GM21515 (cell line): Measurements from ENCODE around the gene AQP1.

ENCODE experiments used
- ATAC-seq: cut with Tn5 transposase; IDR thresholded peaks from one replicate; pipeline ENCODE4 v1.9.1; 2021; ENCODE audit not compliant: unreplicated experiment

AQP1 gene

DNA sequence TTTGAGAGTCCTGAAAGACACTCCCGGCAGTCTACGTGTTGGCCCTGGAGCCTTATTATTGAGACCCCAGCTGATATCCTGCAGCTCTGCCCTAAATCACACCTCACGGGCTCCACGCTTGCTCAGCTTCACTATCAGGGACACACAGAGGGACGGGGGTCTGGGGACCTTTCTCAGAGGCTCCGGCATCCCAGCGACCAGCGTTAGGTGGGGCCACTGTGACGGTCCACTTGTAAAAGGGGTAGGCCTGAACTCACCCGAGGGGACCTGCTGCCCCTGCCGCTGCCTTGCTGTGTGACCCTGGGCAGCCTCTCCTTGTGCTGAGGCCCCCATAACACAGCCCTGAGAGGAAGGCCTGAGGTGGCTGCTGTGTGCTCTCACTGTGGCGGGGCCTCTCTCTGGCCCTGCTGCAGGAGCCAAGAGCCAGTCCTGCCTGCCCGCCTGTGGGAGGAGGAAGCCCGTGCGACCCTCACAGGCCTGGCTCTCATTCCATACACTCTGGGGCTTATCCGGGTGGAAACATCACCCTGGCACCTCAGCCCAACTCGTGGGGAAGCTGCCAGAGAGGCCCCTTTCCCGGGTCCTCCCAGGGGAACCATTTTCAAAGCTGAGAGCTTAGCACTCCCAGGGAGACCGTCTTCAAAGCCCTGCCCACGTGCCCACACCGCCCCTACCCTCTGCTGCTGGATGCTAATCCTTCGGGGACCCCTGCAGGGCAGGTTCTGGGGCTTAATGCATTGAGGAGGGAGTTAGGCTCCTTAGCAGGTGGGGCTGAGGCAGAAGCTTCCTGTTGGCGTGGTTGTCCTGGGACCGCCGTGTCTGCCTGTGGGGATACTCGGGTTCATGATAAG lies 21.7 kb downstream of the AQP1 start:
- no peak for ATAC-seq

DNA sequence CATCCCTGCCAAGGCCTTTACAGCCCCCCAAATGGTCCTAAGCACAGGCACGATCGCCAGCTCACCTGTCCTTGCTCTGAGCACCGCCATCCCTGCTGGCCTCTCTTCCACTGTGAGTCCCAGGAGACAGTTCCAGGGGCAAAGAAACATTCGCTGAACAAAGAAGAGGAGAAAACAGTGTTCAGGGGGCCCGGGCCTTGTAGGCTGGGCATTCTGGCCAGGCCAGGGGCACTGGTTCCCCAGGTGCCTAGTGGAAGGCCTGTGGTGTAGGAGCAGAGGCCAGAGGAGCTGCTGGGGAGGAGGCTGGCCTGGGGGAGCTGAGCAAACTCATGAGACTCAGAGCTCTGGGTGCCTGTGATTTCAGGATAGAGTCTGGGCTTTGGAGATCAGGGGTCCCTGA lies 22.6 kb downstream of the AQP1 start:
- ATAC-seq, result no peak

DNA sequence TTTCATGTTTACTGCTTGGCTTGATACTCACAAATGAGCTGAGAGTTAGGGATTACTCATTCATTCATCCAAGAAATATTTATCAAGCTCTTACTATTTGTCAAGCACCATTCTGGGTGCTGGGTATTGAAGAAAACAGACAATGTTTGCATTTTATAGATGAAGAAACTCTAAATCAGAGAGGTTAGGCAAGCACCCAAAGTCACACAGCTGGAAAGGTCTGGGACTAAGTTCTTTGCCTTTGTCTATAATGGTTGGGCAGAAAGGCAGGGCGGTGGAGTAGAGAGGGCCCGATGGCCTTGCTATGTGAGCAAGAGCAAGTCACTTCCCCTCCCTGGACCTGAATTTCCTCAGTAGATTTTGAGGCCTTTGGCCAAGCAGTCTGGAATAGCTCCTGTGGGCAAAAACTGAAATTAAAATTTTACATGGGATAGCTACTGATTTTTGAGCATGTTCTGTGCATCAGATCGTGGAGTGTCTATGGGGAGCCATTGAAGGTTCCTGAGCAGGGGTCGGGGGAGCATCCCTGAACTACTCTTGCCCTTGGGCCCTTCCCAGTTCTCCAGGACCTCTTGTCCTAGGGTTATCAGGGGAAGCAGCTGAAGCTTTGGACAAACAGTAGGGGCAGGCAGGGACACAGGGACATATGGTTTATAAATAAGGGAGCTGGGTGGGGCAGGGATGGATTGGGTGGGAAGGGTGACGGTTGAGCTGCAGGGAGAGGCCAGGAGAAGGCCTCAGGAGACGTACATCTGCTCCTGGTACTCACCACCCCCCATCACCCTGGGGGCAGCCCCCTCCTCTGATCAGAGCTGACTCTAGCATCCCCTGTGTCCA lies 23.3 kb downstream of the AQP1 start:
- ATAC-seq, result no peak

DNA sequence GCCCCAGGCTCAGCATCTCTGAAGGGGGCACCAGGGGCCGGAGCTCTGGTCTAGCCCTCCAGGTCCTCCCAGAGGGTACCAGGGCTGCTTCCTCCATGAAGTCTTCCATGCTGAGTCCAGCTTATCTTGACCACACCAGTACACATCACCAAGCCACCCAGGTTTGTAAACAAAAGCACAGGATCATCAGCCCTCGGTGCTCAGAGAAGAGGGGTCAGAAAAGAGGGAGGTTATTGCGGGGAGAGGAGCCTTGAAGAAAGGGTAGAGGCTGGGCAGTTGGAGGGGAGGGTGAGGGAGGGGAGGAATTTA lies 23.9 kb downstream of the AQP1 start:
- ATAC-seq, result no peak

DNA sequence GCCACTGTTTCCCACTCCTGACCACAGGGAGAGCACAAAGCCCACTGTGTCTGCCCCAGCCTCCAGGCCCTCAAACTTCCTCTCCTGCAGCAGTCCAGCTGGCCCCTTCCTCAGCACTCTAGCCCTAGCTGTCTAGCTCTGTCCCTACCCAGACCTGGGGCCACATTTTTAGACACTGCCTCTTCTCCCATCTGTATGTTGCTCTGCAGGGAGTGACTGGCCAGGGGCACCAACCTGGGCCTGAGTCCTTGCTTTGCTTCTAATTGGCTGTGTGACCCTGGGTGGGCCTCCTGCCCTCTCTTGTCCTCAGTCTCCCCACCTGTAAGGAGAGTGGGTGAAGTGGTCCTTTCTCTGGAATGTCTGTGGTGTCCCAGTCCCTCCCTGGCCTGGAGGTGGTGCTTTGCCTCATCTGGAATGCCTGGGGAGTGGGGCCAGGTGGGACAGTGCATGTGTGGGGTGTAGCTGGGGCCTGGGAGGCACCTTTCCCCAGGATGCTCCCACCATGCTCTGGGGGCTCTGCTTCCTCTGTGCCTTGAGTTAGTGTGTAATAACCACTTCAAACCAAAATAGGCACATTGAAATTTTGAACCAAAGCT lies 25.1 kb downstream of the AQP1 start:
- no peak for ATAC-seq

DNA sequence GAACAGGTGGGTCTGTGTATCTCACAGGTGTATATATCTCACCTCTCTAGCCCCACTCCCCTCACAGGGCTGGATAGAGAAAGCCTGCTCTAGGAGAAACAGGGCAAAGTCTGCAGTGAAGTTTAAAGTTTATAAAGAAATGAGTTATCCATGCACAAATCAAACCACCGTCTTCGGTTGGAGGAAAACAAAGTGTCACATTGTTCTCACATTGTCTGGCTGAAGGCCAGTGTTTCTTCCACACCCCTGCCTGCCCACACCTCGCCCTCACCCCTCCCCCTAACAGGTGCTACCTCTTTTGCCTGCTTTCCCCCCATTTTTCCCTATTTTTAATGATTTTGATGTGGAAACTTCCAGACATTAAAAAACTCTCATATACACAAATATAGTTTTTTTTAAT lies 25.8 kb downstream of the AQP1 start:
- ATAC-seq, result no peak

DNA sequence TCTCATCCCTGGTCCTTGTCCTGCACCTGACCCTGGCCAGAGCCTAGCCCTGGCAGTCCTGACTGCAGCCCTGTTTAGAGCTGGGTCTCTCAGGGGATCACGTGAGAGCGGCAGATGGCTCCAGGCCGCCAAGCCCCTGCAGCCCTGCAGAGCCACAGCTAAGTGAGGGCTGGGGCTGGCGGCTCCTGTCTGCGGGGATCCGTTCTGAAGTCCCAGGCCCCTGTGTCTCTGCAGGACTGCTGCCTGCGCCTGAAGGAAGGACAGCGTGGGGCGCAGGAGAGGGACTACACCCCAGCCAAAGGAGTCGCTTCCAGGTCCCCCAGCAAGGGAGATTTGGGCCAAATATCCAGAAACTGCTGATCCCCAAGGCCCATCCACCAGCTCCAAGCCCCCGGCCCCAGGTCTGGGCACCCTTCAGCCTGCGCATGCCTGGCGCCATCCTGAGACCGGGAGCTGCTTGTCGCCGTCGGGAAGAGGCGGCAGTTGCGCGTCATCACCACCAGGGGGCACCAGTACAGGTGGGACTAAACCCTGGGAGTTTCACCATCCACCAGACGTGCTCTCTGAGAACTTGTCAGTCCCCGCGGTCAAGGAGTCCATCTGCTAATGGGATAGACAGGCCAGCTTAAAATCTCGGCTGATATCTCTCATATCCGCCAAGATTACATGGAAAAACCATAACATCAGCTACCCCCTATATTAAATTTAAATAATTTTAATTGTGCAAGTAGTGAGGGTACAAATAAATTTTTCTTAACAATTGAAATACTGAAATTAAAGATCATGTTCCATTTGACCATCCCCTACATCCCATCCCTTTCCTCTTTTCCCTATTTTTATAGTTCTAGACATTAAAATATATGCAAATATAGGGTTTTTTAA lies 27.0 kb downstream of the AQP1 start:
- peak; percentile 78 for ATAC-seq

DNA sequence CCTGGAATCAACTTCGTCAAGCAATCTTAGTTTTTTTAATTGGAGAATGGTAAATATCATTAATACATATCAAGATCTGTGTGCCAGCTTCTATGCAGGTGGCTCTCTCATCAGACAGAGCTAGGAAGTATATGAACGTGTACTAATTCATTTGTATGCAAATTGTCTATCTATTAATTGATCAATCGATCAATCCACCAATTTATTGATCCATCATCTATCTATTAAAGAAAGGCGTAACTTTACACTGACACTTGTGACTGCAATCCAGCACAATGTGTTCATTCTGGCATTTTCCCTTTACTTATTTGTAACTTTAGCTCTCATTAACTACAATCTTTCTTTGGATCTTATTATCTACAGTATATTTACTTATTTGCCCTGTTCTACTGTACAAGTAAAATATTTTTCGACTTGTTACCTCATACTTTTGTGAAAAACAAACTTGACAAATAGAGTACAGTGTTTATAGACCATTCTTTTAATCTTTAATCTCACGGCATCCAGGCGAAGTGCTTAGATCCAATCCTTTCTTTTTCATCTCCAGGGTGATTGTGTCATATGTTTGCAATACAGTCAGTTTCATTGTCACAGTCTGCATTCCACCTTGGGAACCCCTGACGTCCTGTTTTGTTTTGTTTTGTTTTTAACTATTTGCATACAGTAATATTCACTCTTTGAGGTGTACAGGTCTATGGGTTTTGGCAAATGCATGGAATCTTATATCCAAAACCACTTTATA lies 30.1 kb downstream of the AQP1 start:
- ATAC-seq, result no peak

DNA sequence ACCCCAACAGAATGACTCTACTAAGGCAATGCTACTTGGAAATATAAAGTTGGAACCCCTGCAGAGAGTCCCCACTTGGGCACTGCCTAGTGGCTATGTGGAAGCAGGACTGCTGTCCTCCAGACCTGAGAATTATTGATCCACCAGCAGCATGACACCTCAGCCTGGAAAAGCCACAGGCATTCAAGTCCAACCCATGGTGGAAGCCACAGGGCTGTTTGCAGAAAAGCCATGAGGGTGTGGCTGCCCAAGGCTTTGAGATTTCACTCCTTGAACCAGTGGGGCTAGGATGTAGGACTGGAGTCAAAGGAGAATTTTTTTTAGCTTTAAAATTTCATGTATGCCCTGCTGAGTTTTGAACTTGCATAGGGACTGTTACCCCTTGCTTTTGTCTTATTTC lies 38.5 kb downstream of the AQP1 start:
- no peak for ATAC-seq

DNA sequence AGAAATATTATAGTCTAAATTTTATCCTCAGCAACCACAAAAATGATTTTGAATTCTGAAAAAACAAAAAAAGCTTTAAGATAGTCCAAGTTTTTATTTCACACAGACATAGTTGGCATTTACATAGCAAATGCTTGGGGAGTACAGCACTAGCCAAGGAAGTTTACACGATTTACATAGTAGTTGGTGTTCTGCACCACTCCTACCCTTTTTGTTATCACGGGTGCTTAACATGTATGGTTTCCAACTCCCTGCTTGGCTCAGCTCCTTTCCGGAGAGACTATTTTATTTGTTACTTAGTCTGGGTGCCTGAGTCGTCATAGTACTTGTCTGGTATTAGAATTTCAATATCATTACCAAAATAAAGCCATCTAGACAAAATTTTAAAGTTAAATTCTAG lies 43.3 kb downstream of the AQP1 start:
- ATAC-seq, result no peak

DNA sequence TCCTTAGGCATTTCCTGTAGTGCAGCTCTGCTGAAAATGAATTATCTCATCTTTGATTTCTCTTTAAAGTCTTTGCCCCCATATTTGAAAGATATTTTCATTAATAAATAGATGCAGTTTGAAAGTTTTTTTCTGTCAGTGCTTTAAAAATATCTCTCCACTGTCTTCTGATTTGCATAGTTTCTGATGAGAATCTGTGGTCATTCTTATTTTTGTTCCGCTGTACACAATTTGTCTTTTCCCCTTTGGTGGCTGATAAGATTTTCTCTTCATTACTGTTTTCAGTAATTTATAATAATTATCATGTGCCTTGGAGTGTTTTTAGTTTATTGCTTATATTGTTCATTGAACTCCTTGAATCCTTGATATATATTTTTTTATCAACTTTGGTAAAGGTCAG lies 45.1 kb downstream of the AQP1 start:
- ATAC-seq, result no peak

DNA sequence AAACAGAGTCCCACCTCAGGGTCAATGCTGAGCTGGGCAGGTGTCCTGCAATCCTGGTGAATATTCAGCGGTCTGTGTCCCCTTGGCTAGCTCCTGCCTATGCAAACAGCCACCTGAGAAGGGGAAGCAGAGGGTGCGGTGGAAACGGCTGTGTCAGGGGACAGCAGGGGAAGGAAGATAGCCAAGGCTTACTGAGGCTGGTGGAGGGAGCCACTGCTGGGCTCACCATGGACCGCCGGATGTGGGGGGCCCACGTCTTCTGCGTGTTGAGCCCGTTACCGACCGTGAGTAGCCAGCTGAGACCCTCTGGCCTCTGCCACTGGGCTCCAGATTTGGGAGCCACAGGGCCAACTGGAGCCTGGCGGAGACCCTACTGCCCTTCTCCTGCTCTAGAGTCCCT lies 52.2 kb downstream of the AQP1 start, which contains the start of gene GHRHR:
Gene GHRHR, plus strand, starts transcription at position 112 of the 400 bp plus-strand sequence. Its CDS starts 116 bp downstream, at position 228.
- ATAC-seq, result no peak

DNA sequence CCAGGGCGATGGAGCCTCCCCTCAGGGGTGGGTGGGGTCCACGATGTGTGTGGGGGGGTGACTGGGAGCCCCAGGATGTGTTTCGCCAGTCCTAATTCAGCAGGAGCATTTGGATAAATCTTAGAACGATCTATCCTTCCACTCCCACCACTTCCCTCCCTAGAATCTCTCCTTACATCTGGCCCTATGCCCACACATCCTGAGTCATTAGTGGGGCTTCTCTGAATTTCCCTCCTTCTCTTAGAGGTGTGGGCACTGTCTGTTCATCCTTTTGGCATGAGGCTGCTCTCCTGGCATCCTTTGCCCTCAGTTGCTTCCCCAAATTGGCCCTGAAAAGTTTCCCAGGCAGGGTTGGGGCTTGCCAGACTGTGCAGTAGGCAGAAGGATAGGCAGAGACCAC lies 53.7 kb downstream of the AQP1 start:
- ATAC-seq, result no peak

DNA sequence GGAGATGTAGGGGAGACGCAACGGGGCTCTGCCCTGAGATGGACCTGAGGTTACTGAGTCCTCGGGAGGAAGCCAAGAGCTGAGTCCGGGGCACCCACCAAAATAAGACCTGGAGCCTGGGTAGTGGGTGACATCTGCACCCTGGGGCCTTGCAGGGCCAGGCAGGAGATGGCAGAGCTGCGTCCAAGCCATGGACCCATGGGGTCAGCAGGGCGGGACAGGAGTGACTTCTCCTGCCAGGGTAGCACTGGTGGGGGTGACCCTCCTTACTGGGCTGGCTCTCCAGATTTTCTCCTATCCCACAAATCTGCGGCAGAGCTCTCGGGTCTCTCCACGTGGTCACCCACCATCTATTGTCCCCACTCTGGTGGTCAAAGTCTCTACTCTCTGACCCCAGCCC lies 54.2 kb downstream of the AQP1 start:
- no peak for ATAC-seq

DNA sequence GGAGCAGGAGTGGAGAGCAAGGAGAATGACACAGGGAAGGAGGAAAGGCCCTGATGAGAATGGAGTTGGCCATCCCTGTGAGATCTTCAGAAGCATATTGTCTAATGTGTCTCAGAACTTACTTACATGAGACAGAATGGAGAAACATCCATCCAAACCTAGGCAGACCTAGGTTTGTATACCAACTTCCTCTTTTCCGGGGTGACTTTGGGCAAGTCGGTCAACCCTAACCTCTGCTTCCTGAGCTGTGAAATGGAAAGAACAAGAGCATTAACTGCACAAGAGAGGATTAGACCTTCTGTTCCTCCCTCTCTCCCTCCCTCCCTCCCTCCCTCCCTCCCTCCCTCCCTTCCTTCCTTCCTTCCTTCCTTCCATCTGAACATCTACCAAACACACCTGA lies 56.6 kb downstream of the AQP1 start:
- ATAC-seq, result no peak

DNA sequence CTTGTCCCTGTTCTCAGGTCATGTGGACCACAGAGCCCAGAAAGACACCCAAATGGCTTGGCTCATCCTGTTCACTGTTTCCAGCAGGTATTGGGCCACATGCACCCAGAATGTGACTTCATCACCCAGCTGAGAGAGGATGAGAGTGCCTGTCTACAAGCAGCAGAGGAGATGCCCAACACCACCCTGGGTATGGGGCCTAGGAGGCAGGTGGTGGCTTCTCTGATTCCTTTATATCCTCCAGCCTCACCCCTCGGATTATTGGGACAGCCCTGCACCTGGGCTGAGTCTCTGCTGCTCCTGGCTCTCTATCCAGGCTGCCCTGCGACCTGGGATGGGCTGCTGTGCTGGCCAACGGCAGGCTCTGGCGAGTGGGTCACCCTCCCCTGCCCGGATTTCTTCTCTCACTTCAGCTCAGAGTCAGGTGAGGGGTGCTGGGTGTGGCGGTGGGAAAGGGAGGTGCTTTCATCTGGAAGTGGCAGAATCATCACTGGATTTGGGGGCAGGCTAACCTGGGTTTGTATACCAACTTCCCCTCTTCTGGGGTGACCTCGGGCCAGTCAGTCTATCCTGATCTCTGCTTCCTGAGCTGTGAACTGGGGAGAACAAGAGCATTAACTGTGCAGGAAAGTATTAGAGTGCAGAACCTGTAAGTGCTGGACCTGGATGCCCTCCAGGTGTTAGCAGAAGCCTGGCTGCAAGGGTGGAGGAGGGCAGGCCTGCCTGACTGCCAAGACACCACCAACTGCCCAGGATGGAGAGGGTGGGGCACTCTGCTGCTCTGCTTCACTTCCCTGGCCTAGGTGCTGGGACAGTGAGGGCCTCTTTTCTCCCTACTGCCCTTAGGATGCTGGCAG lies 57.3 kb downstream of the AQP1 start:
- ATAC-seq, result no peak

DNA sequence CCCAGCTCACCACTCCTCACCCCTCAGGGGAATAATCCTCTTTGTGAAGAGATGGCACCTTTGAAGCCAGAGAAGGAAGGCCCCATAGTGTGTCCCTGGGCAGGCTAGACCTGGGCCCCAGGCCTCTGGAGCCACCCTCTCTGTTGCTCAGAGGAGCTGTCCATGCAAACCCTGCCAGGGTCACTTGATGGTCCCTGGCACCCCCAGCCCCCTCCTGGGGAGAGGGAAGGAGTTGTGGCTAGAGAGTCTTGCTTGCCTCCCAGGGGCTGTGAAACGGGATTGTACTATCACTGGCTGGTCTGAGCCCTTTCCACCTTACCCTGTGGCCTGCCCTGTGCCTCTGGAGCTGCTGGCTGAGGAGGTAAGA lies 57.9 kb downstream of the AQP1 start:
- no peak for ATAC-seq

DNA sequence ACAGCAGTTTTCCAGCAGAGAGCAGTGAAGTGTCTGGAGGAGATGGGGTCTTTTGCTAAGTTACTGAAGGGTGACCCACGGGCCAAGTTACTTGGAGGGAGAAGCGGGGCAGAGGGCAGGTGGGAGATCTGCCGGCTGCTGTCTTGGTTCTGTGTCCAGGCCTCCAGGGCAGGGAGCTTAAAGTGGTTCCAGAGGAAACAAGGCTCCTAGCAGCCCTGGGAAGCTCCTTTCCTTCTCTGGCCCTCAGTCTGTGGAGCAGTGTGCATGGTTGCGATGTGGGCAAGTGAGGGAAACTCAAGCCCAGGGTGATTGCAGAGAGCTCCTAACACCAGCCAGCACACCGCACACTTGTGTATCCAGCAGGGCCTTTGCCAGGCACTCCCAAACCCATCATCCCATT lies 58.4 kb downstream of the AQP1 start:
- no peak for ATAC-seq

DNA sequence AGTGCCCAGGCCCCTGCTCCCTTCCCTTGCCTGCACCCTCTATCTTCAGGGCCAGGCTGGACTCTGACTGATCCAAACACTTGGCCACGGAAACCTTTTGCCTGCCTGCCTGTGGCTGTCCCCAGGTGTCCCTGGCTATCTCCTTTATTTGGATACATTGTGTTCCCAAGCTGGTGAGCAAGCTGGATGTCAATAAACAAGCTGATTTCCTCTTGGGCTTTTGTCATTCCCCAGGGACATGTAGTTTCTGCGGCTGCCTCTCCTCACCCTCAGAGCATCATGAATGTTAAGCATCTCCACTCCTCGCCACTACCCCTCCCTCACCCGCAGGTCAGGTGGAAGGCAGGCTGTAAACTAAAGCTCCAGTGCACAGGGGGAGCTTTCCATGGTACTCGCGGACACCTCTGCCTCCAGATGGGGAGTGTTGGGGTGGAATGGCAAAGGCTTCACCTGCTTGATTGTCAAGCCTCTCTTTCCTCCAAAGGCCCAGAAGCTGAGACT lies 59.0 kb downstream of the AQP1 start:
- ATAC-seq, result no peak
